Activated T-helper 2 cell treated with anti-CD3 and anti-CD28 coated beads, Interferon-gamma antibody, Interleukin-2, Interleukin-4, amounts not matched to agents 10 μg/mL and 5 μg/mL and 100 μg/mL, durations not matched to agents 14 hours and 24 hours and 36 hours (primary cell): ENCODE data around the gene MAMSTR. TPM values are rescaled to one million over a fixed set of nuclear protein-coding genes. Genes with fewer than 3 reads are reported as not detected.
"Not testable (repeated sequence)": the region's sequence is repeated elsewhere in the genome, so short reads cannot be mapped to it uniquely, and the experiment has no call there.

Source experiments
- DNase-seq: peaks from one replicate; pipeline ENCODE4 v3.0.0; 2021; ENCODE audit warnings: low spot score
- H3K27ac Mint-ChIP-seq: one replicate; pipeline ENCODE4 v1.8.0; 2021; ENCODE audit warnings: mixed read lengths
- H3K27me3 Mint-ChIP-seq: one replicate; pipeline ENCODE4 v1.8.0; 2021; ENCODE audit warnings: low read depth, mixed read lengths
- H3K36me3 Mint-ChIP-seq: one replicate; pipeline ENCODE4 v1.8.0; 2021; ENCODE audit warnings: low read depth, mixed read lengths
- H3K4me1 Mint-ChIP-seq: one replicate; pipeline ENCODE4 v1.8.0; 2021; ENCODE audit warnings: low read depth, mixed read lengths
- H3K4me3 Mint-ChIP-seq: one replicate; pipeline ENCODE4 v1.8.0; 2021; ENCODE audit warnings: low read depth, mild to moderate bottlenecking, moderate library complexity, mixed read lengths
- H3K9me3 Mint-ChIP-seq: one replicate; pipeline ENCODE4 v1.8.0; 2021; ENCODE audit warnings: mixed read lengths
- intact Hi-C: fragments of 100-400 bp; cut with micrococcal nuclease; formaldehyde crosslinking; loops from one replicate; pipeline ENCODE4 v1.15.1; 2023
- total RNA-seq: library from RNA; stranded (reverse); gene quantifications from 2 replicates; pipeline ENCODE4 v1.2.3, GENCODE V29; 2022

Gene MAMSTR, protein sequence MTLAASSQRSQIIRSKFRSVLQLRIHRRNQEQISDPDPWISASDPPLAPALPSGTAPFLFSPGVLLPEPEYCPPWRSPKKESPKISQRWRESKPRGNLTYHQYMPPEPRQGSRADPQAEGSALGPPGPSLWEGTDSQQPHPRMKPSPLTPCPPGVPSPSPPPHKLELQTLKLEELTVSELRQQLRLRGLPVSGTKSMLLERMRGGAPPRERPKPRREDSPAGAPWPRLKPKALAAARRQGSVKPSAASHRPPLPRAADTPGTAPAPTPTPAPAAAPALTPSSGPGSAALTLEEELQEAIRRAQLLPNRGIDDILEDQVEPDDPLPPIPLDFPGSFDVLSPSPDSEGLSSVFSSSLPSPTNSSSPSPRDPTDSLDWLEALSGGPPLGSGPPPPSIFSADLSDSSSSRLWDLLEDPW
- 1.2 and 1.3 TPM in 2 replicates for total RNA-seq

DNA sequence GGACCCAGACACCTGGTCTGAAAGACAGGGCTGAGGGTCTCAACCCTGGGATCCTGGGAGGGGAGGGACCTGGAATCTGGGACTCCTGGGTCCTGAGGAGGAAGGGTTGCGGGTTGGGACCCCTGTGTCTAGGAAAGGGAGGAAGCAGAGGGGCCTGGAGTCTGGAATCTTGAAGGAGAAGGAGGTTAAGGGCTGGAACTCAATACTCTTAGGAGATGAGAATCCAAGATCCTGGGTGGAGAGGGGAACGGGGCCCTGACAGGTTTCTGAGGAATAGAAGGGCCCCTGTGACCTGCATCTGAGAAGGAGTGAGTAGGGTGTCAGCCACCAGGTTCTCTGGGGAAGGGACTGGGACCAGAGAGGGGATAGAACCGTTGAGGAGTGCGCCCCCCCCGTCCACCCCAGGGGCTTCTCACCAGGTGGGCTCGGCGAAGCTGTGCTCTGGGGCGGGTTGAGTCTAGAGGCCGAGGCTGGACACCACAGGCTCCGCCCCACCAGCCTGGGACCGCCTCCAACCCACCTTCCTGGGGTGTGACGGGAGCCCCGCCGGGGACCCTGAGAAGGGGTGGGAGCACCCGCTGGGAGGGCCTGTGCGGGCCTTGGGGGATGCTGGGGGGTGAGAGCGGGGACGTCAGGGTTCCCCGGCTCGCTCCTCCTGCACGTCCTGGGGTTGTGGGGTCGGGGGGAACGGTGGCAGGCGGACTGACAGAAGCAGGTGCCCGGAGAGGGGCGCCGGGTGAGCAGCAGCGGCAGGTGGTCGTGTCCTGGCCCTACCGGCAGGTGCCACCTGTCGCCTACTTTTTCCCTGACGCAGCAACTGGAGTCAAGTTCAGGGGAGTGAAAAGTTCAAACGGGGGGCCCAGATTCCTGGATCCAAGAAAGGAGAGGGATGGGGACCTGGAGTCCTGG lies at the start of gene MAMSTR:
Gene MAMSTR (minus strand): TSS at position 463 of the 909 bp plus-strand sequence. CDS start 694 bp downstream, outside the sequence.
- Mint-ChIP-seq H3K27ac (peak within 1 kb of the TSS; percentile 98), H3K27me3 (no peaks in the 10 kb centered on the region), H3K4me3 (peak within 1 kb of the TSS; percentile 91), H3K4me1 (peaks cover 7% of the 10 kb centered on the region), H3K9me3 (no peaks in the 10 kb centered on the region), H3K36me3 (no peaks in the 10 kb centered on the region)
- intact Hi-C loops: loop anchor here (5.0 kb wide), 1 partner anchor 72 kb away; the partner anchor contains the start of gene CA11
- no peak for DNase-seq

- Mint-ChIP-seq H3K4me3 (no peak overlapping the region), H3K27ac (no peak overlapping the region), H3K36me3 (no peaks in the 10 kb centered on the region), H3K9me3 (no peaks in the 10 kb centered on the region), H3K27me3 (peaks cover 15% of the 10 kb centered on the region), H3K4me1 (no peaks in the 10 kb centered on the region)
- DNase-seq: no peak
- intact Hi-C loops: no loop called here
Observed at GRCh38 chr19:48768994-48769713, 49.6 kb upstream of the MAMSTR start.

GRCh38 chr19:48768171-48768753 lies 48.7 kb upstream of the MAMSTR start:
- H3K4me3 Mint-ChIP-seq, DNase-seq, H3K9me3 Mint-ChIP-seq, intact Hi-C loops, H3K4me1 Mint-ChIP-seq, H3K36me3 Mint-ChIP-seq, H3K27ac Mint-ChIP-seq: not testable (repeated sequence)
- H3K27me3 Mint-ChIP-seq: peaks cover 15% of the 10 kb centered on the region

DNA sequence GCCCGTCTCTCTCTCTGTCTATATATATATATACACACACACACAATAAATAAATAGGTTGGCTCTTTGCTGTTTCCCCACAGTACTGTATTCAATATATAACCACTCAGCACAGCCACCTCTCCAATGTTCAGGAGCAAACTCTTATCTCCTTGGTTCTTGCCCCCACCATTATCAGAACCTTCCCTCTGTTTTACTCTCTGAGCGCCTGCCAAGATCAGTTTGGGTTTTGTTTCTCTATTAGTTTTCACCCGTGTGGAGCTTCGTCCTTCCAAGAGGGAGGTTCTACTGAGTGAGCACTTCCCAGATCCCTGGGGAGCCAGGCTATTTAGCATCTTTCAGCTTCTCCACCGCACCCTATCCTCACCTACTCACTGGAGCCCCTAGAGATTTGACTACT lies 46.3 kb upstream of the MAMSTR start:
- H3K4me1 Mint-ChIP-seq, intact Hi-C loops, H3K9me3 Mint-ChIP-seq, H3K27ac Mint-ChIP-seq, DNase-seq, H3K36me3 Mint-ChIP-seq, H3K4me3 Mint-ChIP-seq: not testable (repeated sequence)
- peaks cover 19% of the 10 kb centered on the region for H3K27me3 Mint-ChIP-seq

- Mint-ChIP-seq H3K4me3 (no peak overlapping the region), H3K4me1 (peaks cover 7% of the 10 kb centered on the region), H3K27me3 (peaks cover 10% of the 10 kb centered on the region), H3K9me3 (no peaks in the 10 kb centered on the region), H3K36me3 (no peaks in the 10 kb centered on the region), H3K27ac (no peak overlapping the region)
- DNase-seq: no peak
- intact Hi-C loops: no loop called here
Observed at GRCh38 chr19:48760504-48761205, 41.1 kb upstream of the MAMSTR start.

DNA sequence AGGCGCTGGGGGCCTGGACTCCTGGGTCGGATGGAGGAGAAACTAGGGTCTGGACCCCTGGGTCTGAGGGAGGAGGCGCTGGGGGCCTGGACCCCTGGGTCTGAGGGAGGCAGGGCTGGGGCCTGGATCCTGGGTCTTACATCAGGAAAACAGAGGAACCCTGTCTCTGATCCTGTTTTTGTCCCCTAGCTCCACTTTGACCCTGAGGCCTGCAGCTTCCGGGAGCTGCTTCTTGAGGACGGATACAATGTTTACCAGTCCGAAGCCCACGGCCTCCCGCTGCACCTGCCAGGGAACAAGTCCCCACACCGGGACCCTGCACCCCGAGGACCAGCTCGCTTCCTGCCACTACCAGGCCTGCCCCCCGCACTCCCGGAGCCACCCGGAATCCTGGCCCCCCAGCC lies 38.2 kb upstream of the MAMSTR start:
- intact Hi-C loops: no loop called here
- H3K4me3 Mint-ChIP-seq: no peak overlapping the region
- peaks cover 11% of the 10 kb centered on the region for H3K4me1 Mint-ChIP-seq
- DNase-seq: no peak
- no peak overlapping the region for H3K27ac Mint-ChIP-seq
- H3K36me3 Mint-ChIP-seq: no peaks in the 10 kb centered on the region
- H3K9me3 Mint-ChIP-seq: no peaks in the 10 kb centered on the region
- peaks cover 27% of the 10 kb centered on the region for H3K27me3 Mint-ChIP-seq

- intact Hi-C loops: no loop called here
- no peaks in the 10 kb centered on the region for H3K9me3 Mint-ChIP-seq
- peaks cover 12% of the 10 kb centered on the region for H3K4me1 Mint-ChIP-seq
- H3K4me3 Mint-ChIP-seq: no peak overlapping the region
- no peak overlapping the region for H3K27ac Mint-ChIP-seq
- DNase-seq: no peak
- no peaks in the 10 kb centered on the region for H3K36me3 Mint-ChIP-seq
- peaks cover 28% of the 10 kb centered on the region for H3K27me3 Mint-ChIP-seq
Observed at GRCh38 chr19:48757089-48757675, 37.7 kb upstream of the MAMSTR start.

GRCh38 chr19:48756686-48757085 lies 37.2 kb upstream of the MAMSTR start:
- H3K27me3 Mint-ChIP-seq: peaks cover 27% of the 10 kb centered on the region
- DNase-seq: no peak
- no peaks in the 10 kb centered on the region for H3K36me3 Mint-ChIP-seq
- no peak overlapping the region for H3K4me3 Mint-ChIP-seq
- H3K4me1 Mint-ChIP-seq: peaks cover 14% of the 10 kb centered on the region
- intact Hi-C loops: no loop called here
- H3K9me3 Mint-ChIP-seq: no peaks in the 10 kb centered on the region
- H3K27ac Mint-ChIP-seq: no peak overlapping the region

DNA sequence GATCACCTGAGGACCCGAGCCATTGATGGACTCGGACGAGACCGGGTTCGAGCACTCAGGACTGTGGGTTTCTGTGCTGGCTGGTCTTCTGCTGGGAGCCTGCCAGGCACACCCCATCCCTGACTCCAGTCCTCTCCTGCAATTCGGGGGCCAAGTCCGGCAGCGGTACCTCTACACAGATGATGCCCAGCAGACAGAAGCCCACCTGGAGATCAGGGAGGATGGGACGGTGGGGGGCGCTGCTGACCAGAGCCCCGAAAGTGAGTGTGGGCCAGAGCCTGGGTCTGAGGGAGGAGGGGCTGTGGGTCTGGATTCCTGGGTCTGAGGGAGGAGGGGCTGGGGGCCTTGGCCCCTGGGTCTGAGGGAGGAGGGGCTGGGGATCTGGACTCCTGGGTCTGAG lies 36.7 kb upstream of the MAMSTR start:
- peaks cover 29% of the 10 kb centered on the region for H3K27me3 Mint-ChIP-seq
- intact Hi-C loops: no loop called here
- H3K27ac Mint-ChIP-seq: no peak overlapping the region
- peaks cover 15% of the 10 kb centered on the region for H3K4me1 Mint-ChIP-seq
- DNase-seq: no peak
- no peaks in the 10 kb centered on the region for H3K36me3 Mint-ChIP-seq
- no peak overlapping the region for H3K4me3 Mint-ChIP-seq
- H3K9me3 Mint-ChIP-seq: no peaks in the 10 kb centered on the region

- Mint-ChIP-seq H3K27ac (no peak overlapping the region), H3K4me1 (peaks cover 15% of the 10 kb centered on the region), H3K4me3 (no peak overlapping the region), H3K36me3 (no peaks in the 10 kb centered on the region), H3K27me3 (peaks cover 29% of the 10 kb centered on the region), H3K9me3 (no peaks in the 10 kb centered on the region)
- DNase-seq: no peak
- intact Hi-C loops: no loop called here
Observed at GRCh38 chr19:48755787-48756186, 36.3 kb upstream of the MAMSTR start.

DNA sequence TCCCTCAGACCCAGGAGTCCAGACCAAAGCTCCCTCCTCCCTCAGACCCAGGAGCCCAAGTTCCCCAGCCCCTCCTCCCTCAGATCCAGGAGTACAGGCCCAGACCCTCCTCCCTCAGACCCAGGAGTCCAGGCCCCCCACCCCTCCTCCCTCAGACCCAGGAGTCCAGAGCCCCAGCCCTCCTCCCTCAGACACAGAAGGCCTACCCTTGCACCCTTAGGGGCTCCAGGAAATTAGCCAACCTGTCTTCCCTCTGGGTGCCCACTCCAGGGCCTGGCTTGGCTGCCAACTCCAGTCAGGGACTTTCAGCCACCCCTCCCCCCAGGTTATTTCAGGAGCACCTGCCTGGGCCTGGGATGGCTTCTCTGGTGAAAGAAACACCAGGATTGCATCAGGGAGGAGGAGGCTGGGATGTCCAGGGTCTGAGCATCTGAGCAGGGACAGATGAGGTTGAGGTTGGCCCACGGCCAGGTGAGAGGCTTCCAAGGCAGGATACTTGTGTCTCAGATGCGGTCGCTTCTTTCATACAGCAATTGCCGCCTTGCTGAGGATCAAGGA lies 35.6 kb upstream of the MAMSTR start, which contains the start of gene FGF21:
Gene FGF21 (plus strand): TSS at position 441 of the 558 bp plus-strand sequence. CDS start 713 bp downstream, outside the sequence.
- H3K36me3 Mint-ChIP-seq: no peaks in the 10 kb centered on the region
- no peaks in the 10 kb centered on the region for H3K9me3 Mint-ChIP-seq
- no peak within 1 kb of the TSS for H3K4me3 Mint-ChIP-seq
- DNase-seq: no peak
- intact Hi-C loops: no loop called here
- H3K27ac Mint-ChIP-seq: no peak within 1 kb of the TSS
- H3K27me3 Mint-ChIP-seq: peaks cover 26% of the 10 kb centered on the region
- H3K4me1 Mint-ChIP-seq: peaks cover 10% of the 10 kb centered on the region
